ENCODE measurements around the gene SLC2A11.

DNA sequence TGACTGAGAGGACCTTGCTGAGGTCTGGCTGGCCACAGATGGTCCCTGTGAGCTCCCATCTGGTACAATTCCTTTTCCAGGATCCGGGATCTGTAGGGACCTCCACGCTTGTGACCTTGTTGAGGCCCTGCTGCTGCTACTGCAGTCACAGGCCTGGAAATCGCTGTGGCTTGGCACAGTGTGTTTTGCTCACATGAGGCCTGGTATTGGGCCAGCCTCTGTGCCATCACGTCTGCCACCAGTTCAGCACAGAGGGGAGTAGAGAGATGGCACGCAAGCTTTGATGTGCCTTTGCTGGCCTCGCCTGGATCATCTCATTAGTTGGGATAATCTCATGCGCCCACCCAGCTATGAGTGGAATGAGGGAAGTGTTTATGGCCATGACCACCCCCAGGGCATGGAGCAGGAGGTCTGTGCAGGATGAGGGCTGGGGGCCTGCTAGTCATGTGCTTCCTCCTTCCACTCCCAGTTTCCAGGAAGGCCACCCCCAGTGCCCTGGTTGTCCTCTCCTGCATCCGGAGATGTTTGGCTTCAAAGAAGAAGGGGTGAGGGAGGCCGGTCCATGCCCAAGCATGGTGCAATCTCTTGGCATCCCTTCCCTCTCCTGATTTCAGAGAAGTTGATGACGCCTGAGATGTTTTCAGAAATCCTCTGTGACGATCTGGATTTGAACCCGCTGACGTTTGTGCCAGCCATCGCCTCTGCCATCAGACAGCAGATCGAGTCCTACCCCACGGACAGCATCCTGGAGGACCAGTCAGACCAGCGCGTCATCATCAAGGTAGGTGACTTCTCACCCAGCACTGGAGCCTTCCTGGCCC lies 41.3 kb upstream of the SLC2A11 start:
- no peak for TF ChIP-seq POLR2A (IDR thresholded peaks at IDR 0.05)
- no peak for TF ChIP-seq EP300 (IDR thresholded peaks at IDR 0.05)
